HG03280 (cell line): ENCODE results near the gene ANO10.

Source experiments
- ATAC-seq: cut with Tn5 transposase; IDR thresholded peaks from one replicate; pipeline ENCODE4 v1.9.1; 2021; ENCODE audit warnings: mild to moderate bottlenecking, moderate library complexity; ENCODE audit not compliant: unreplicated experiment

ANO10 gene

DNA sequence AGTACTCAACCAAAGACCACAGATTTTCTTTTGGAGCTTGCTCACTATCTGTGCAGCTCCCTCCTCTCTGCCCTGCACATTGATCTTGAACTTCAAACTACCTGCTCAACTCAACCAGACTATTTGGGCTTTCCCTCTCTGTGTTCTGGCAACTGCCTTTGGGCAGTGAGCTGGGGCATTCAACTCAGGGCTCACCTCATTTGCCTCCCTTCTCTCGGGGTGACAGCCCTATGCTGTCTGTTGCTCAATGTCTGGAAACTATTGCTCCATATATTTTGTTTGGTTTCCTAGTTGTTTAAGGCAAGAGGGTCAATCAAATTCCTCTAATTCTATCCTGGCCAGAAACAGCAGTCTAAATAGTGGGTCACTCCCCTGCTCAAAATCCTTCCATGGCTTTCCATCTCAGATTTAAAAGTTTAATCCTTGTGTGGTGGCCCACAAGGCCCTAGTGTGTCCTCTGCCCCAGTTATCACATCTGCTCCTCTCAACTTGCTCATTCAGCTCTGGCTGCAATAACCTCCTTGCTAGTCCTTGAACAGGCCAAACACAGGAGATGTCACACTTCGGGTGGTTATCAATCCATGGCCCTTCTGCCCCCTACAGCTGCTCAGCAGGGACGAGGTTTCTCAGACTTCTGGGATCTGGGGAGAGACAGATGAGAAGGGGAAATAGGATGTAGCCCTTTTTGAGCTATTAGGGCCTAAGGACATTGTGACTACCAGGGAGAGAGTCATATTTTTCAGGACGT lies 267.7 kb downstream of the ANO10 start:
- ATAC-seq: no peak

DNA sequence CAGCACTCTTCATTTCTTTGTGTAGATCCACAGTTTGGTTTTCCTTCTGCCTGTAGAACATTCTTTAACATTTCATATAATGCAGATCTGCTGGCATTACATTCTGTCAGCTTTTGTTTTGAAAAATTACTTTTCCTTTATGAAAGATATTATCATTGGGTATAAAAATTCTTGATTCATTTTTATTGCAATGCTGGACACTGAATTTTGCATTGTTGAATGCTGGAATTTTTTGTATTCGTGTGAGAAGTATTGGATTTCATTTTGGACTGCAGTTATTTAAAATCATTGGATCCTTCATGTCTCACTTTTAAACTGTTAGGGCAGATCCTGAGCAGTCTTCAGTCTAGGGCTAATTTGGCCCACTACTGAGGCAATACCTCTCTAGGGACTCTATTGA lies 268.4 kb downstream of the ANO10 start:
- no peak for ATAC-seq

GRCh38 chr3:43349716-43350115 lies 272.1 kb downstream of the ANO10 start:
- ATAC-seq: no peak

DNA sequence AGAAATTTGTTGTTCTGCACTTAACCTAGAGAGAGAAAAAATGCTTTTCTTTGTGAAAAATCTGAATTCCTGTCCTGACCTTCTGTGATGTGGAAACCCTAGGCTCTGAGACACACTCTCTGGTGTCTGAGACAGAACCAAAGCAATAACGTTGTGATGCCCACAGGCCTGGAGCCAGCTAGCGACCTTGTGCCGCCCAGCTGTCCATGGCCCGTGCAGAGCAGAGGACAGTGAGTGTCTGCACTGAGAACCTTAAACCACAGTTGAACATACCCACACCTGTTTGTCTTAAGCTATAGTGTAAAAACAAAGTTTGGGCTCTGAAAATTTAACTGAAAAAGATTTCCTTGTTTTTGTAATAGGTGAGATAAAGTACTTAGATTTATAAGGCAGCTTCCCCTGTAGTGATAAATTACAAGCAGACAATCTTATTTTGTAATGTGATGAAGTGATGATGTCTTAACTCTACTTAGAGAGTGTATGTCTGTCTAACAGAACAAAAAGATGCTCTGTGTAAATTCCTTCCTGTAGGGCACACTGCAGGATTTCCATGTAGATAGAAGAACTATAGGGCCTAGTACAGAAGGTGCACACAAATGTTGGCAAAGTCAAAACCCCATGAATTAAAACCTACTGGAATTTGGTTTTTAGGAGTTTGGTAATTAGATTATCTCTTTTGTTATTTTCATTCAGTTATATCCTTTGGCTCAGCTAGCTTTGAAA lies 272.8 kb downstream of the ANO10 start:
- ATAC-seq: no peak

DNA sequence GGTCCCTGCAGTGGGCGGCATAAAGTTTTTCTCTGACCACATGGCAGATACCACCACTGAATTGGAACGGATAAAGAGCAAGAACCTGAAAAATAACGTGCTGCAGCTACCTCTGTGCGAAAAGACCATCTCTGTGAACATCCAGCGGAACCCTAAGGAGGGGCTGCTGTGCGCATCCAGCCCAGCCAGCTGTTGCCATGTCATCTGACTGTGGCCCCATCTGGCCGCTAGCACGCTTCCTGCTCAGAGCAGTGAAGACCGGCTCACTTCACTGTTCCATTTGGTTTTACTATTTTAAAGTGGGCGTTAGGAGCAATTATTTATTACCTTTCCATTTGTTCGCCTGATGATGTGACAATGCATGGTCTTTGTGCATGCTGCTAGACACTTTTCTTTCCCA lies 273.5 kb downstream of the ANO10 start:
- ATAC-seq: no peak

DNA sequence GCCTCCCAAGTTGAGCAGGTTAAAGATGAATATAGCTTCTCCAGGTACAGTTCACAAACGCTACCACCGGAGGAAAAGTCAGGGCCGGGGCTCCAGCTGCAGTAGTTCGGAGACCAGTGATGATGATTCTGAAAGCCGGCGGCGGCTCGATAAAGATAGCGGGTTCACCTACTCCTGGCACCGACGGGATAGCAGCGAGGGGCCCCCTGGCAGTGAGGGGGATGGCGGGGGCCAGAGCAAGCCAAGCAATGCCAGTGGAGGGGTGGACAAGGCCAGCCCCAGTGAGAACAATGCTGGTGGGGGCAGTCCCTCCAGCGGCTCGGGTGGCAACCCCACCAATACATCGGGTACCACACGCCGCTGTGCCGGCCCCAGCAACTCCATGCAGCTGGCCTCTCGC lies 274.0 kb downstream of the ANO10 start:
- no peak for ATAC-seq

GRCh38 chr3:43346978-43347749 lies 274.6 kb downstream of the ANO10 start:
- ATAC-seq: no peak

GRCh38 chr3:43345877-43346276 lies 275.9 kb downstream of the ANO10 start:
- ATAC-seq: no peak

GRCh38 chr3:43345246-43345645 lies 276.6 kb downstream of the ANO10 start:
- ATAC-seq: no peak

DNA sequence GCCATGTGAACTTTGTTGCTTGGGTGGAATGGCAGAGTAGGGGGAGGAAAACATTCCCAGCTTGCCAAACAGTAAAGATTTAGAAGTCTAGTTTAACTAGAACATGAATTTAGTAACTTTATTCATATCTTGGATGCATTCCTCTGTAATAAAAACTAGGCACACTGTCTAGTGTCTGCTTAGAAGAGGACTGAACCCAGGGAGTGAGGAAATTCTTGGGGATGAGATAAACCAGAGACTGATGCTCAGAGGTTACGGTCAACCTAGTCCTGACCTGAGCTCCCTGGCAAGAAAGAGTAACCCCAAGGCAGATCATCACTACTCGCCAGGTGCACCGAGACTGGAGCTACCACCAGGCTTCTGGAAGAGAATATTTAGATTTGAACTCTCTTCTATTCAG lies 277.3 kb downstream of the ANO10 start:
- no peak for ATAC-seq

- ATAC-seq: no peak
Measured at GRCh38 chr3:43343815-43344214, 278.0 kb downstream of the ANO10 start.

DNA sequence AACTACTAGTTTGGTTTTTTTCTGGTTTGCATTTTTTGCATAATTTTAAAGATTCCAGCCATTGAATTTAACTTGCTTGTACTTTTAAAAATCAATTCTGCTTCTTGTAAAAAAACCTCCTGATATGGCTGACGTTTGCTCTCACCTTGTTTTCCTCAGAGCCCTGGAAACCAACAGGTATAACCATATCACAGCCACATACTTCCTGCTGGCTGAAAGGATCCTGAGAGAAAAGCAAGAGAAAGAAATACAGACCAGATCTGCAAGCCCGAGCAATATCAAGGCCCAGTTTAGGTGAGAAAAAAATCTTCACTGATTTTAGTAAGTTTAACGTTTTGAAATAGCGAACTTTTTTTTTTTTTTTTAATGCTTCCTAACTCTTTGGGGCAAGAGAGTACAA lies 278.6 kb downstream of the ANO10 start:
- ATAC-seq: no peak

- ATAC-seq: no peak
Measured at GRCh38 chr3:43341788-43342187, 280.0 kb downstream of the ANO10 start.

- ATAC-seq: no peak
Measured at GRCh38 chr3:43340403-43340802, 281.4 kb downstream of the ANO10 start.

DNA sequence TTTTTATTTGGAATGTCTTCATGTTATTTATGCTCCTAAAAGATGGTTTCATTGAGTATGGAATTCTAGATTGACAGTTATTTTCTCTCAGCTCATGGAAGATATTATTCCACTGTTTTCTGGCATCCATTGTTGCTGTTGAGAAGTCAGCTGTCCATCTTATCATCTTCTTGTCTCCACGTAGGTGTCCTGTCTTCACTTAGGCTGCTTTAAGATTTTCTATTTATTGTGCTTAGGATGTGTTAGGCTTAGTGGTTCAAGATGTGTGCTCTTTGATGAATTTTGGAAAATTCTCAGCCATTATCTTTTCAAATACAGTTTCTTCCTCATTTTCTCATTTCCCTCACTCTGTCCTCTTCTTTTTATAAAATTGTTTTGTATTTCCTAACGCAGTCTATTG lies 283.5 kb downstream of the ANO10 start:
- no peak for ATAC-seq

GRCh38 chr3:43335799-43336198 lies 286.0 kb downstream of the ANO10 start:
- ATAC-seq: no peak

DNA sequence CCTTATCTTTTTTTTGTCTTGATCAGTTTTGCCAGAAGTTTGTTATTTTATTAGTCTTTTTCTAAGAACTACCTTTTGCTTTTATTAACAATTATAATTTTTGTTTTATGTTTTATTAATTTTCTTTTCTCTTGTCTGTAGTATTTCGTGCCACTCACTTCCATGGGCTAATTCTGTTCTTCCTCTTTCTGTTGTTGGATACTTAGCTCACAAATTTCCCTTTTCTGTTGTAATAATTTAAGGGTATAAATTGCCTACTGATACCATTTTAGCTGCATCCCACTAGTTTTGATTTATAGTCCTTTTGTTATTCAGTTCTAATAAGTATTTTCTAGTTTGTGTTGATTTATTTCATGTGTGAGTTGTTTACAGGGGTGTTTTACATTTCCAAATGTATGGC lies 286.8 kb downstream of the ANO10 start:
- ATAC-seq: no peak

- no peak for ATAC-seq
Measured at GRCh38 chr3:43331381-43331780, 290.4 kb downstream of the ANO10 start.

GRCh38 chr3:43330981-43331380 lies 290.8 kb downstream of the ANO10 start:
- no peak for ATAC-seq

DNA sequence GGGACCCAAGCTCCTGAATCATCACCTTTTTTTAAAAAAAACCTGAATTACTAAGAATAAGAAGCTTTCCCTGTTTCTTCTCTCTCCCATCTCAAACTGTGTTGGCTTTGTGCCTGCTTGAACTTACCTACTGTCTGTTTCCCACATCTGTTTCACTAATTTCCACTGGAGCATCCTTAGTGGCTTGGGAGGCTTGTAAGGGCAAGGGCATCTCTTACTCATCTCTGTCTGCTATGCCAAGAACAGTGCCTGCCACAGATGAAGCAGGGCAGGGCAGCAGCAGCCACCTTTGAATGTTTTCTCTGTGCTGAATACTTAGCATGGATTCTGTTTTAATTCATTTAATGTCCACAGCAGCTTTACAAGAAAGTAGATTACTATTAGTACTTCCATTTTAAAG lies 293.2 kb downstream of the ANO10 start:
- no peak for ATAC-seq

DNA sequence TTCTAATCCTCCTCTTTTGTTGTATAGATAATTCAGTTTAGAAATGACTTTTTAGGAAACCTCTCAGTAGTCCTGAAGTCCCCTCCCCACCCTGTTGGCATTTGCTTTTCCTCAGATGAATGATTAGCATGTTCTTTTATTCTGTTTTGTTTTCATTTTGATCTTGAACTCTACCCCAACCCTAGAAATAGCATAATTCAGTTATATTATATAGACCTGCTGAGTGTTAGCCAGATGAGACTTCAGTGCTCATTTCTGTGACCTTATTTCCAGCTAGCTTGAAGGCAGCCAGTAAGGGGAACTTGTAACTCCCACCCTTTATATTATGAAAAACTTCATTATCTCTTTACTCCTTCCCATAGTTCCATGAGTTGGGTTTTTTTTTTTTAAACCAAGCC lies 294.2 kb downstream of the ANO10 start:
- ATAC-seq: no peak
